HK-2 (cell line): ENCODE measurements around the gene NR6A1.
"Not testable (repeated sequence)": the region's sequence is repeated elsewhere in the genome, so short reads cannot be mapped to it uniquely, and the experiment has no call there.

Experiments used
- DNase-seq: peaks from one replicate; pipeline ENCODE4 v3.0.0-alpha.2; 2018; ENCODE audit not compliant: unreplicated experiment

NR6A1 gene

DNA sequence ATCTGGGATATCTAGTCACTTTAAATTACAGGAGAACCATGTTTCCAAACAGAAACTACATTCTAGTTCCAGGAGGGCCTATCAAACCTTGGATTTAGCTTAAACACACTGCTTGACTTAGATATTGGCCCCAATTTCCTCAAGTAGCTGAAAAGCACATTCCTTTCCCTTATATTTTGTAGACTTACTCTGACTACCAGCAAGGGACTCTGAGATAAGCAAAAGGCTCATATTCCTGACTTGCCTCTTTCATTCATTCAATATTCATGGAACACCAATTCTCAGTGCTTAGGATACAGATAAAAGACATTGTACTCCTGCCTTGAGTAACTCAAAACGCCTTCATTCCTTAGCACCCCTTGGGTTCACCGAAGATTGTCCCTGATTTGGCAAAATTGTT is 11.8 kb downstream of the NR6A1 start:
- DNase-seq, result no peak

DNA sequence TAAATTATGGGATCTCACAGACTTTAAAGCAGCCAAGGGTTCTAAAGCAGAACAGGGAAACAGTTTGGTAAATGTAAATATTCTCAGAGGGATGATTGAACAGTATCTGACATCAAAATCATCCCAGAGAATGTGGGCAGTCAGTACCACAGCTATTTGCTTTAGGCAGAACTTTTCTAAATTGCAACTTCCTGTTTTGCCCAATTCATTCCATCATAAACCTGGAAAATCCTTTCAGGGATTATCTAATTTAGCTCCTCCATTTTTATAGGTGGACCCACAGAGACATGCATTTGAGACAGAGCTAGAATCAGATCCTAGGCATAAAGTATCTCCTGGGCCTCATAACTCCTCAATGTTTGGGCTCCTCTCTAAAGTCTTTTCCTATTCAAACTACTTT is 12.4 kb downstream of the NR6A1 start:
- DNase-seq, result no peak

DNA sequence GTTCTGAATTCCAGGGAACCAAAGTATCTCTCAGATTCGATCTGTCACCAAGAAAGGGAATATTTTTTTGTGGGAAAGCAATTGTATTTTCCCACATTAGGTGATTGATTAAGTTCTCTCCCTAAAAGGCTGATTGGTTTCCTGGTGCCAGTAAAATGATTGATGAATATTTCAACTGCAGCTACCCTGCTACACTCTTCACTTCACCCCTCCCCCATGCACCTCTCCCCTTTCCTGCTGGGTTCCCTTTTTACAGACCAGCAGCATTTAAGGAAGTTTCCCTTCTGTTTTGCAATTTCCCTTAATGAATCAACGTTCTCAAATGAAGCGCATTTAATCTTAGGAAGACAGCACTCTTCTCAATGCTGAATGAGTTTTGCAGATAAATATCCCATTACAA is 13.1 kb downstream of the NR6A1 start:
- no peak for DNase-seq

DNA sequence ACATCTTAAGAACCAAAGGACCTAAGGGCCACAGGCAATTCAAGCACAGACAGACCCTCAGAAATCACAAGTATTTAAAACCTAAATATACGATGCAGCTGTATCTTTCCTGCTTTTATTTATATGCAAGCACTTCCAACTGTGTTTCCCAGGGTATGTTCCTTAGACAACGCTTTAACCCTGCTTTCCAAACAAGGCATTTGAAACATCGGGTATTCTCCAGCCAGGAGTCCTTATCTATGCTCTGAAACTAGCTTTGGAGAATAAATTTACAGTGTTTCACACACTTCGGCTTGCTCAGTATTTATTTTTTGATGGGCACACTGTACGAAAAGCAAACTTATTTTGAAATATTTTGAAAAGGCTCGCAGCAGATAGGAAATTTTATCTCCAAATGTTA is 13.5 kb downstream of the NR6A1 start:
- DNase-seq, result no peak

DNA sequence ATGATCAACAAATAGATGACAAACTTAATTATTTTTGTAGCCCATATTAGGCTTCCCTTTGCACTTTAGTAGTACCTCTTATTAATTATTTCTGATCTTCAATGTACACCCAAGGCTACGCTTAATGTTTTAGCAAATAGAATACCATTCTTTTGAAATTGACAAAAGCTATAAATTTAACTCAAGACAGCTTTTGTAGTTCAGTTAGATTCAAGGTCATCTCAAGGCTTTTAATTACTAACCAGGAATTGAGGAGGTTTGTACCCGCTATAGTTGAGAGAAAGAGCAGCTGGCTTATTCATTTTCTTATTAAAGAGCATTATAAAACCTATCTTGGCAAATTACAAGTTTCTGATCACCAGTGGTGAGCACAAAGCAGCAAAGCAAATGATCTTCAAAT is 15.1 kb downstream of the NR6A1 start:
- no peak for DNase-seq

DNA sequence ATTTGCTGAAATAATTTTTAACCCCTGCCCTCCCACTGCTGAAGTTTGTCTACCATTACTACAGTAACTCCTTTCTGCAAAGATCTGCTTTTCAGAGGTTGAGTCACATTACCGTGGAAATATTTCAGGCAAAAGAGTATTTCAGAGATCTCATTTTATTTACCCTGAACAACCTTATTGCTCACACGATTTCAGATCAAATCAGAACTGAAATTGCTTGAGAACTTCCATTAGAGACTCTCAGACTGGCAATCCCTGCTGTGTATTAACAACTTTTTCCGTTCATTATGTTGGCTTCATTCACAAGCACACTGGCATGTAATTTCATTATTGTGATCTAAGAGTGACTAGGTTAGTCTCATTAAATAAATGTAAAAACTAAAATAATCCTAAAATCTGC is 16.1 kb downstream of the NR6A1 start:
- DNase-seq, result no peak

DNA sequence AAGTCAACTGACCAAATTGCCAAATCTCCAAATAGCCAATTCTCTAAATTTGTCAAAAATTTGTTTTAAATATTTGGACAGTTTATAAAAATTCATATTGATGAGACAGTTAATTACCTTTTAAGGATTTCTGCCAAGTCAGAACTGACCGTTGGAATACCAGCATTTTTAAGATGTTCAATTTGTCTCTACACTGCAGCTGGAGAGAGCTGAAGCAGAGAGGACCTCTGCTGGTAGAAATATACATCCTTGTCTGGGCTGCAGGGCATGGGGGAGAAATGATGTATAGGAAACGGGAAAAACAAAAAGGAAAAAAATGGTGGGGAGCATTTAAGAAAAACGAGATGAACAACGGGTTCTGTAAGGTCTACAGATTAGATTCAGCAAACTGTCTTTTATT is 16.8 kb downstream of the NR6A1 start:
- no peak for DNase-seq

DNA sequence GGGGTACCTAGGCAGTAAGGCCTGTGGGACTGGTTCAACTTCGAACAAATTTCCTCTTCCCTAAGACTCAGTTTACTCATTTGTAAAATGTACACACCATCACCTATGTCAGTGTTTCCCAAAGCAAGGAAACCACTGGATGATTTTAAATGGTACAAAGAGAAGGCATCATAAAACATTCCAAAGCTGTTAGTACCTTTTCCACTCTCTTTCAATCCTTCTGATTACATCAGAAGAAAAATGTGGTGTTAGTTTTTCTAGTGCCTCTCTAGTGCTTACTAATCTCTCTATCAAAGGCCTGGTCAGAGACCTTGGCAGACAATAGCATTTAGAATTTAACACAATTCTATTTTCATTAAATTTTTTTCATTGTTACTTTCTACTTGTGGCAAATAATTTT is 18.1 kb downstream of the NR6A1 start:
- DNase-seq, result no peak

DNA sequence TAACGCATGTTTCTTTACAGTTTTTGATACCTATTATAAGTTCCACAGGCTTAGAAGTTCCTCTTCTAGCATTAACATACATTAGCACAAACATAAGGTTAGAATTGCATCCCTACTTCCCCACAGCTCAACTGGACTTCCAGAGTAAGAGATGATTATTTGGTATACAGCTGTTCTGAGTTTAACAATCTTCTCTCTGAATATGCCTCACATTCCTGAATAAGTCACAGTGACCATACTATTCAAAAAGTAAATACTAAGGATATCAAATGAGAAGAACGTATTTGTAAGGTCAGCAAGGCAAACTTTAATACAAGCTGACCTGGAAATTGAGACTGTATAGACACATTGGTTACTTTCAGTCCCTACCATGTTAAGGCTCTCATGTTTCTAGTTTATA is 21.3 kb downstream of the NR6A1 start:
- DNase-seq, result no peak

DNA sequence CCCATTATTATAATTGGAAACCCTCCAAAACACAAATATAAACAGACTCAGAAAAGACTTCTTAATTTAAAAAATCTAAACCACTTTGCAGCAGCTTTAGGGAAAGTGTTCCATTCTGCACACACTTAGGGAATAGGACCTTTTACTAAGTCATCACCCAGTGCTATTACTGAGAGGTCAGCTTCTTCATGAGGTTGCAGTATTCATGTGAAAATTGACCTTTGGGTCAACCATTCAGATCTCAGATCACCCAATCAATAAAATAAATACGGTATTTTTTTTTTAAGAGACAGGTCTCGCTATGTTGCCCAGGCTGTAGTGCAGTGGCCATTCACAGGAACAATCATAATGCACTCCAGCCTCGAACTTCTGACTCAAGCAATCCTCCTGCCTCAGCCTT is 21.8 kb downstream of the NR6A1 start:
- DNase-seq, result no peak

DNA sequence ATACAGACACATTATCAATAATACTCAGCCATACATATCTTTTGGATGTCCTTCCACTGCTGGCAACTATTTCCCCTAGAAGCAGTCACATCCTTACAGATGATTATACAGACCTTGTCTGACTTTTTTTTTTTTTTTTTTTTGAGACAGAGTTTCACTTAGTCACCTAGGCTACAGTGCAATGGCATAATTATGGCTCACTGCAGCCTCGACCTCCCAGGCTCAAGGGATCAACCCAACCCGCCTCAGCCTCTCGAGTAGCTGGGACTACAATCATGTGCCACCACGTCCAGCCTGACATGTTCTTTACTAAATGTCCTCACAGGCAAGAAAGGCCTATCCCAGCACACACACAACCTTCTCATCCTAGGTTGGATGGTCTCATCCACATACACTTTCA is 24.0 kb downstream of the NR6A1 start:
- no peak for DNase-seq

DNA sequence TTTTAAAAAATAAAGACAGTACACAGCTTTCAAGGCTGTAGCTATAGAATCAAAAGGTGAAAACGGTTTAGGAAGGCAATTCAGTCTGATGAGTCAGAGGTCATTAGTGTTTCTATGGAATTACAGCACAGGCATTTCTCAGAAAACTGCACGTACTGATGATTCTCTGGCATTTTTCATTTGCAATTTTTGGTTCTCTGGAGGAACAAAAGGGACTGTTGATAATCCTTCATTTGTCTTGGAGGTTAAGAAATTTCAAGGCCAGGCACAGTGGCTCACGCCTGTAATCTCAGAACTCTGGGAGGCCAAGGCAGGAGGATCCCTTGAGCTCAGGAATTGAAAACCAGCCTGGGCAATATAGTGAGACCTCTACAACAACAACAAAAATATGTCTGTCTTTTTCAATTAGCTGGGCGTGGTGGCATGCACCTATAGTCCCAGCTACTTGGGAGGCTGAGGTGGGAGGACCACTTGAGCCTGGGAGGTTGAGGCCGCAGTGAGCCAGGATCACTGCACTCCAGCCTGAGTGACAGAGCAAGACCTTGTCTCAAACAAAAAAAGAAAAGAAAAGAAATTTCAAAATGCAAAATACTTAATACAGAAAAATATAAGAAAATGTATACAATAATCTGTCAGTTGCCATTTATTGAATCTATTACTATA is 27.3 kb downstream of the NR6A1 start:
- no peak for DNase-seq

DNA sequence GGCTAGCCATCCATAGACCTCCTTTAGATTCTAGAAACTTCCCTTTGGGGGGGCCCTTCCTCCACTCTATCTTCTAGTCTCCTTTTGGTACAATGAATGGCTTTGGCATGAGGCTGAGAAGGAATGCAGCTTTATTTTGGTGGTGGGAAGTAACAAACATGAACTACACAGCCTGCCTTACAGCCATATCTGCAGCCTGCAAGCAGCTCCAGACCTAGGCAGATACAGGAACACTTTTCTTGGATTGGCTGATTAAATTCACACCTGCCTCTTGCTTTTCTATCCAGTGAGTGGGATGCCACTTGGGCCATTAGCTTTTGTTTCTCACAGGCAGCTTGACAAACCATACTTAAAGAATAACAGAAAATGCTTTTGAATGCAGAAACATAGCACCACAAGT is 28.2 kb downstream of the NR6A1 start:
- DNase-seq, result no peak

DNA sequence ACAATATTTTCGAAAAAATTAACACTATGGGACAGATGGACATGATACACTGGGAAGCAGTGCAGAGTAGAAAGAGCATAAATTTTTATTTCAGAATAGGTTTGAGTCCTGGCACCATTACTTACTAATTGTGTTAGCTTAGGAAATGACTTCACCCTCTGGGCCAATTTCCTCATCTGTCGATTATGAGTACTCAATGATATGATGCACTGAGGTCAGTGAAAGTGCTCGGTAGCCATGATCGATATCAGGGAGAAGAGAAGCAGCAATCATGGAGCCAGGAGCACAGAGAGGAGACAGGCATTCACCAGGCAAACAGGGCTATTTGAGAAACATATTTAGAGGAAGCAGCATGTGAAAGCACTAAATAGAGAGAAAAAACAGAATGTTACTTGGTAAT is 29.4 kb downstream of the NR6A1 start:
- no peak for DNase-seq

DNA sequence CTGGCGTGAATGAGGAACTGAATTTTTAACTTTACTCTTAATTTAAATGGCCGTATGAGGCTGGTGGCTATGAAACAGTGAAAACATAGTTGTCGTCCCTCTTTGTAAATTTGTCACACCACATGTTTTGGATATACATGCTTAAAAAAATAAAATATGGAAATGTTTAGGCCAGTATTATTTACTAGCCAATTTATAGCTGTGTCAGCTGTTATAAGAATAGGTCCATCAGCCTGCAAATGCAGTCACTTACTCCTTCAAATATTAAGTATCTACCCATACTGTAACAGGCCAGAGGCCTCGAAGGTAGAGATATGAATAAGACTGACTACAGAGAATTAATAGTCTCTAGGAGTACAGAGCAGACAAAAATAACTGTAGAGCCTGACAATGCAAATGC is 30.0 kb downstream of the NR6A1 start:
- no peak for DNase-seq

DNA sequence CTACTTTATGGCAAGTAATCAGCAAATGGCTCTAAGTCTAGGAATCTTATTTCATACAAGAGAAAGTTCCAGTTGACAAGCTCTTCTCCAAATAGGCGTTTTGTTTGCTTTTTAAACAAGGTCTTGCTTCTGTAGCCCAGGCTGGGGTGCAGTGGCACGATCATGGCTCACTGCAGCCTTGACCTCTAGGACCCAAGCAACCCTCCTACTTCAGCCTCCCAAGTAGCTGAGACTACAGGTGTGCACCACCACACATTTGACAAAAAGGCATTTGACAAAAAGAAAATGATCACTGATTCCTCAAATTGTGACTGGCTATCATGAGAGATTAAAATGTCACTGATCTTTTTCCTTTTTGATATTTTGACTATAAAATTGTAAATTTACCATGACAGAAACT is 31.8 kb downstream of the NR6A1 start:
- no peak for DNase-seq

DNA sequence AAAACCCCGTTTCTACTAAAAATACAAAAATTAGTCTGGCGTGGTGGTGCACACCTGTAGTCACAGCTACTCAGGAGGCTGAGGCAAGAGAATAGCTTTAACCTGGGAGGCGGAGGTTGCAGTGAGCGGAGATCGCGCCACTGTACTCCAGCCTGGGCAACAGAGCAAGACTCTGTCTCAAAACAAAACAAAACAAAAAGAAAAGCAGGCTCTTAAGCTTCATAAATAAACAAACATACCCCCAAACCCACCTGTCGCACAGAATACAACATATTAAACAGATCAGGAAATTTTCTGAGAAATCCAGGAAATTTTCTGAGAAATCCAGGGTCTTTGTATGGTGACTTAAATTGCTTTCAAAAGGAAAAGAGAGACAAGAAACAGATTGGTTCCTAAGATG is 33.0 kb downstream of the NR6A1 start:
- not testable (repeated sequence) for DNase-seq

DNA sequence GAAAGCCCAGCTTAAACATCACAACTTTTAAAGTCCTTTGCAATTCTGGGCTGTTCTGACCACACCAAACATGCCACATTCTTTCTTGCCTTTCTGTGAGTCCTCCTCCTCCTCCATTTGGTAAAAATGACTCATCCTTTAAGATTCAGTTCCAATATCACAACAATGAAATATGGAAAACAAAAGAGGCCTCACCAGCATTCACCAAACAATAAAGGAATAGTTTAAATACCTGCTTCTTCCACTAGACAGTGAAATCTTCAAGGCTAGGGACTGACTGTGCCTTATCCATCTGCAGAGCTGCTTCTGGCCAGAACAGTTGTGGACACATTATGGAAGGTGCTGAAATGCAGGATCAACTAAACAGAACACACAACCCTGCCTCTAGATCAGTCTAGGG is 36.0 kb downstream of the NR6A1 start:
- DNase-seq, result no peak

DNA sequence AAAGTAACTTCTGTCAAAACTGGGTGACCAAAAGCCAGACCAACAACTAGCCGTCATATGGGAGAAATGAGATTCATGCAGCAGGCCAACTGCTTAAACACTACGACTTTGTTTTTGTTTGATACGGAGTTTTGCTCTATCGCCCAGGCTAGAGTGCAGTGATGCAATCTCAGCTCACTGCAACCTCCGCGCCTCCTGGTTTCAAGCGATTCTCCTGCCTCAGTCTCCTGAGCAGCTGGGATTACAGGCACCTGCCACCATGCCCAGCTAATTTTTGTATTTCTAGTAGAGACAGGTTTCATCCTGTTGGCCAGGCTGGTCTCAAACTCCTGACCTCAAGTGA is 36.4 kb downstream of the NR6A1 start:
- DNase-seq, result not testable (repeated sequence)

DNA sequence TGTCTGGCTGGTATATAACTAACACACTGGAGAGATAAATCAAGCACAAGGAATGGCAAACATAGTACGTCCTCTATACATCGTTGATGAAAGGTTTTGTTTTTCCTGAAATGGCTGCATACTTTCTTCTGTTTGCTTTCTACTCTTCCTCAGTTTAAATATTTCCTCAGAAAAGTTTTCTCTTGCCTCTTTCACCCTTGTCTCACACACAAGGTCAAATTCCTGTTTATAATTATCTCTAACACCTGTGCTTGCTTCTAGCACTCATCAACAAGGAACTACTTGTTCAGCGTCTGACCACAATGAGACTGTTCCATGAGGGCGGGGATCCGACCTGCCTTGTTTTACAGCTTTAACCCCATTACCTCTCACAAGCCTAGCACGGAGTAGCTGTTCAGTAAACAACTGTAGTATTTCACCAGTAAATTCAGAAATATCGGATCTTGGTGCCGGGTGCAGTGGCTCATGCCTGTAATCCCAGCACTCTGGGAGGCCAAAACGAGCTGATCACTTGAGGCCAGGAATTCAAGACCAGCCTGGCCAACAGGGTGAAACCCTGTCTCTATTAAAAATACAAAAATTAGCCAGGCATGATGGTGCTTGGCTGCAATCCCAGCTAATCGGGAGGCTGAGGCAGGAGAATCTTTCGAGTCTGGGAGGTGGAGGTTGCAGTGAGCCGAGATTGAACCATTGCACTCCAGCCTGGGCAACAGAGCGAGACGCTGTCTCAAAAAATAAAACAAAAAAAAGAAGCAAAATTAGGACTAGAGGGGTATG is 37.0 kb downstream of the NR6A1 start:
- DNase-seq, result no peak

DNA sequence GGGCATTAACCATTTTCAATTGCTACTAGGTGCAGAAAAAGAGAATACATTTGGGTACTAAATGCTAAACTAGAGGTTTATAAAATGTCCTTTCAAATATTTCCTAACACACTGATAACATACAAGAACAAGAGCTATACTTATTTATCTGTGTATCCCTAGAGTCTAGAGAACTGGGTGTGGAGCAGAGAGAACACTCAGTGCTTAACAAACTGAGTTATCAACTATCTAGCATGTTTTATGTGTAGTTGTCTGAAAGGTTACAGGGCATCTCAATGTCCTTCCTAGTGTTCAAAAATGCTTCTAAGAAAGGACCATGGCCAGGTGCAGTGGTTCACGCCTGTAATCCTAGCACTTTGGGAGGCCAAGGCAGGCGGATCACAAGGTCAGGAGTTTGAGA is 40.3 kb downstream of the NR6A1 start:
- DNase-seq, result no peak

DNA sequence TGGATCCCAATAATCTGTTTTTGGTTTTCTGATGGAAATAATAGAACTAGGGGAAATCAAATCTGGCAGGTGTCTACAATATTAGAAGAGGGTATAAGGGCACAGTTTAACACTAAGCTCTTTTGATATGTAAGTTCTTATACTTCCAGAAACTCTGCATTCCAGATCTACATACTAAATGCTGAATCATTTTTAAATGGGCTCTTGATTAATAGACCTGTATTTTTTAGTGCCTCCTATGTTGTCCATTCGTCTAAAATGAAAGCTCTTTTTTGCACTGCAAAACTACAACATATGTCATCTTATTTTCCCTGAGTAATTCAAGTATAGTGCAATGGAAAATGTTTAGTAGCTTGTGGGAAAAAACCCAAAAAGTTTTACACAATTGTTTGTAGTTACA is 44.2 kb downstream of the NR6A1 start:
- no peak for DNase-seq

DNA sequence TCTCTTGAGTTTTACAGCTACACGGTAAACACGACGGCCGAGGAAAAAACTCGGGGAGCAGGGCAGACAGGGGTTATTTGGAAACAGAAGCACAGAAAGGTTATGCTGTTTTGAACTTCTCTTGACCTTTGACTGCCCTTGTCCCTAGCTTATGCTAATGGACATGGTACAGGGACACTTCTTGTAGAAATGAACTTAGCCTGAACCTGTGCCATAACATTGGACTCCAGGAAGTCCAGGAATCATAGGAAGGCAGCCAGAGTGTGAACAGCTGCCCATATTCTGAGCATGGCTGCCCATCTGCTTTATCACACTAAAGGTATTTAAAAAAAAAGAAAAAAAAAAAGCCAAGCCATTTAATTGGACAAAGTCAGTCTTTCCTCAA is 46.1 kb downstream of the NR6A1 start:
- DNase-seq, result no peak
